ENCODE data around the gene NADSYN1.
"Not testable (repeated sequence)": the region's sequence is repeated elsewhere in the genome, so short reads cannot be mapped to it uniquely, and the experiment has no call there.

NADSYN1 gene

GRCh38 chr11:71453037-71453917 lies at the start of gene NADSYN1:
Gene NADSYN1 (plus strand): TSS chr11:71453203. CDS start chr11:71453297, 94 bp downstream.
- peak; percentile 68 to 70 for ATAC-seq

GRCh38 chr11:71404209-71404608 lies 48.8 kb upstream of the NADSYN1 start:
- no peak for ATAC-seq

GRCh38 chr11:71406681-71407080 lies 46.3 kb upstream of the NADSYN1 start:
- no peak for ATAC-seq

- ATAC-seq, result no peak
These were observed 45.6 kb upstream of the NADSYN1 start for GRCh38 chr11:71407356-71407755.

GRCh38 chr11:71408826-71409225 lies 44.2 kb upstream of the NADSYN1 start:
- ATAC-seq, result no peak

GRCh38 chr11:71410363-71410966 lies 42.5 kb upstream of the NADSYN1 start:
- no peak for ATAC-seq

- no peak for ATAC-seq
These were observed 38.4 kb upstream of the NADSYN1 start for GRCh38 chr11:71414645-71415044.

- ATAC-seq, result peak; percentile 51 to 66
These were observed 34.4 kb upstream of the NADSYN1 start for GRCh38 chr11:71418643-71419042.

- ATAC-seq, result no peak
These were observed 32.4 kb upstream of the NADSYN1 start for GRCh38 chr11:71420455-71421241.

GRCh38 chr11:71421392-71421950 lies 31.5 kb upstream of the NADSYN1 start:
- ATAC-seq, result no peak

GRCh38 chr11:71422318-71422717 lies 30.7 kb upstream of the NADSYN1 start:
- ATAC-seq, result not testable (repeated sequence)

- no peak for ATAC-seq
These were observed 29.7 kb upstream of the NADSYN1 start for GRCh38 chr11:71423181-71423790.

GRCh38 chr11:71425409-71425808 lies 27.6 kb upstream of the NADSYN1 start:
- no peak for ATAC-seq

GRCh38 chr11:71425860-71426259 lies 27.1 kb upstream of the NADSYN1 start:
- peak; percentile 27 to 38 for ATAC-seq

GRCh38 chr11:71426413-71426812 lies 26.6 kb upstream of the NADSYN1 start:
- no peak for ATAC-seq

- ATAC-seq, result no peak
These were observed 24.1 kb upstream of the NADSYN1 start for GRCh38 chr11:71428861-71429435.

GRCh38 chr11:71429701-71430100 lies 23.3 kb upstream of the NADSYN1 start:
- ATAC-seq, result no peak

- ATAC-seq, result no peak
These were observed 22.8 kb upstream of the NADSYN1 start for GRCh38 chr11:71430166-71430565.

- no peak for ATAC-seq
These were observed 21.7 kb upstream of the NADSYN1 start for GRCh38 chr11:71431271-71431670.

GRCh38 chr11:71432761-71433647 lies 20.0 kb upstream of the NADSYN1 start:
- ATAC-seq, result no peak
